Measurements from ENCODE around the gene CSNK2A1.

CSNK2A1 gene

DNA sequence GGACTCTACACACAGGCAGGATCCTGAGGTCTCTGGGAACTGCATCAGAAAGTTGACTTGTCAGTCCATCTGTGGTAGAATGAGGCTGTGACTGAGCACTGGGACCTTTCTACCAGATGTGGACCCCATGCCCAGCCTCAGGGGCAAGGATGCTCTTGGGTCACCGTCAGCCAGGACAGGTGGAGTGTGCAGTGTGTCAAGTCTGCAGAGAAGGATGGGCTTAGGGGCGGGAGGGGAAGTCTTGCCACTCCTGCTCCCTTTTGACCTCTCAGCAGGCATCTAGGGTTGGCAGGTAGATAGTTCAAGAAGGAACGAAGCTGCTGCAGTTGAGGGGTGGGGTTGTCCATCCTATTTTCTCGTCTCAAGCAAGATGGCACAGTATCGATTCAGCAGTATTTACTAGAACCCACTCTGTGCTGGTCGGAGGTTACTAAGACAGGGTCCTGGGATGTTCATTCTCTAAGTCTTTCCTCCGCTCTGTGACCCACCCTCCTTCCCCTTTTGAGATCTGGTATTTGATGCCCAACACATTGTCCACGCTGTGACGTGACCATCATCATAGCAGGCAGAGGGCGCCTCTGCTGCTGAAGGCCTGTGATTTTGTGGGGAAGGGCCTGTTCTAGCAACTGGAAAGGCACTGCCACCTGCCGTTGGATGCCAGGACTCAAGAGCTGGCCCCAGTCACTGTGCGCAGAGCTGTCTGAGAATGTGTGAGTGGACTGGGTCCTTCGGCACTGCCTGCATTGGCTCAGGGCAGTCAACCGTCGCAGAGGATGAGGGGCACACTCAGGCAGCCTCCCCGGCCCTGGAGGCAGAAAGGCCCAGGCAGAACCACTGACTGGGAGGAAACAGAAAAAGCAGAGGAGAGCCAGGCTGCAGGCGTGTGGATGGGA is 112.3 kb downstream of the CSNK2A1 start:
- TF ChIP-seq, protein P1, sequence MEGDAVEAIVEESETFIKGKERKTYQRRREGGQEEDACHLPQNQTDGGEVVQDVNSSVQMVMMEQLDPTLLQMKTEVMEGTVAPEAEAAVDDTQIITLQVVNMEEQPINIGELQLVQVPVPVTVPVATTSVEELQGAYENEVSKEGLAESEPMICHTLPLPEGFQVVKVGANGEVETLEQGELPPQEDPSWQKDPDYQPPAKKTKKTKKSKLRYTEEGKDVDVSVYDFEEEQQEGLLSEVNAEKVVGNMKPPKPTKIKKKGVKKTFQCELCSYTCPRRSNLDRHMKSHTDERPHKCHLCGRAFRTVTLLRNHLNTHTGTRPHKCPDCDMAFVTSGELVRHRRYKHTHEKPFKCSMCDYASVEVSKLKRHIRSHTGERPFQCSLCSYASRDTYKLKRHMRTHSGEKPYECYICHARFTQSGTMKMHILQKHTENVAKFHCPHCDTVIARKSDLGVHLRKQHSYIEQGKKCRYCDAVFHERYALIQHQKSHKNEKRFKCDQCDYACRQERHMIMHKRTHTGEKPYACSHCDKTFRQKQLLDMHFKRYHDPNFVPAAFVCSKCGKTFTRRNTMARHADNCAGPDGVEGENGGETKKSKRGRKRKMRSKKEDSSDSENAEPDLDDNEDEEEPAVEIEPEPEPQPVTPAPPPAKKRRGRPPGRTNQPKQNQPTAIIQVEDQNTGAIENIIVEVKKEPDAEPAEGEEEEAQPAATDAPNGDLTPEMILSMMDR (IDR thresholded peaks at IDR 0.05; ENCODE audit: insufficient read depth, low read depth, low read length, missing control alignments), result peak; percentile 37
- peak; percentile 71 for DNase-seq (ENCODE audit: low read depth)
- H3K4me3 ChIP-seq (ENCODE audit: low read depth, low read length), result no peak overlapping the region

DNA sequence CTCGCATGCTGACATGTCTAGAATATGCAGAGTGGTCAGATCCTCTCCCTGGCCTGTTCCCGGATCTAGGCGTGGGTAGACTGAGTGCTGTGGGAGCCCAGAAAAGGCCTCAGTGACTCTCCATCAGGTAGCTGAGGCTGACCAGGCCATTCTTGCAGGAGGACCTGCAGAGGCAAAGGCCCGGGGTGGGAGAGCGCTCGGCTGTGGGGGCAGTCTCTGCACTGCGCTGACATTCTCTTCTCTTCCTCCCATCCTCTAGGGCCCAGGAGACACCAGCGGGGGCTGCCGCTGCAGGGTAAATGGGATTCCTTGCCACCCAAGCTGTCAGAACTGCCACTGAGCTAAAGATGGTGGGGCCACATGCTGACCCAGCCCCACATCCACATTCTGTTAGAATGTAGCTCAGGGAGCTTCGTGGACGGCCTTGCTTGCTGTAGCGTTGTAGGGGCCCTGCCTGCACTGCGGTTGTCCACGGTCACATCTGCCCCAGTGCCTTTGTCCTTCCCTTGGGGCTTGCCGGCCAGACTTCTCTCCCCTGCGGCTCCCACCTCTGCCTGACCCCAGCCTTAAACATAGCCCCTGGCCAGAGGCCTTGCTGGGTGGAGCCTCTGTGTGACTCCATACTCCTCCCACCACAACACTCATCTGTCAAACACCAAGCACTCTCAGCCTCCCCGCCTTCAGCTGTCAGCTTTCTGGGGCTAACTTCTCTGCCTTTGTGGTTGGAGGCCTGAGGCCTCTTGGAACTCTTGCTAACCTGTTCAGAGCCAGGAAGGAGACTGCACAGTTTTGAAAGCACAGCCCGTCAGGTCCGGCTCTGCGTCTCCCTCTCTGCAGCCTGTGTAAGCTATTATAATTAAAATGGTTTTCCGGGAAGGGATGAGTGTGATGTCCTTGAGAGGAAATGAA is 113.2 kb downstream of the CSNK2A1 start:
- TF ChIP-seq, protein P1 (IDR thresholded peaks at IDR 0.05; ENCODE audit: insufficient read depth, low read depth, low read length, missing control alignments), result no peak
- no peak overlapping the region for H3K4me3 ChIP-seq (ENCODE audit: low read depth, low read length)
- DNase-seq (ENCODE audit: low read depth), result no peak

DNA sequence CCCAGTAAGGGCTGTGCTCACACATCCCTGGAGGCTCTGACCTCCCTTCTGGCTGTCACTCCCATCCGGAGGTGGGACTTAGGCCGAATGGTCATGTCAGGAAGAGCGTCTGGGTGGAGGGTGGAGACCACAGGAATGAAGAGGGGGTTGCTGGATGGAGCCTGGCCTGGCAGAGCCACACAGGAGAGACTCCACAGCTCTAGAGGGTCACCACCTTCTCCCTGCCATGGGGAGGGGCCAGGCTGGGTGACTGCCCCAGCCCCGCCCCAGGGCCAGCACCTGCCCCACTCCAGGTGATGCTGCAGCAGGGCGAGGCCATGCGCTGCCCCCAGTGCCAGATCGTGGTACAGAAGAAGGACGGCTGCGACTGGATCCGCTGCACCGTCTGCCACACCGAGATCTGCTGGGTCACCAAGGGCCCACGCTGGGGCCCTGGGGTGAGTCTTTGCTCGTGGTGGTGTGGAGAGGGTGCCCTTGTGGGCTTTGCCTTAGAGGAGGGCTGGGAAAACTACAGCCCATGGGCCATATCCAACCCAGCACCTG is 114.9 kb downstream of the CSNK2A1 start:
- TF ChIP-seq, protein P1 (IDR thresholded peaks at IDR 0.05; ENCODE audit: insufficient read depth, low read depth, low read length, missing control alignments), result no peak
- no peak for DNase-seq (ENCODE audit: low read depth)
- no peak overlapping the region for H3K4me3 ChIP-seq (ENCODE audit: low read depth, low read length)

DNA sequence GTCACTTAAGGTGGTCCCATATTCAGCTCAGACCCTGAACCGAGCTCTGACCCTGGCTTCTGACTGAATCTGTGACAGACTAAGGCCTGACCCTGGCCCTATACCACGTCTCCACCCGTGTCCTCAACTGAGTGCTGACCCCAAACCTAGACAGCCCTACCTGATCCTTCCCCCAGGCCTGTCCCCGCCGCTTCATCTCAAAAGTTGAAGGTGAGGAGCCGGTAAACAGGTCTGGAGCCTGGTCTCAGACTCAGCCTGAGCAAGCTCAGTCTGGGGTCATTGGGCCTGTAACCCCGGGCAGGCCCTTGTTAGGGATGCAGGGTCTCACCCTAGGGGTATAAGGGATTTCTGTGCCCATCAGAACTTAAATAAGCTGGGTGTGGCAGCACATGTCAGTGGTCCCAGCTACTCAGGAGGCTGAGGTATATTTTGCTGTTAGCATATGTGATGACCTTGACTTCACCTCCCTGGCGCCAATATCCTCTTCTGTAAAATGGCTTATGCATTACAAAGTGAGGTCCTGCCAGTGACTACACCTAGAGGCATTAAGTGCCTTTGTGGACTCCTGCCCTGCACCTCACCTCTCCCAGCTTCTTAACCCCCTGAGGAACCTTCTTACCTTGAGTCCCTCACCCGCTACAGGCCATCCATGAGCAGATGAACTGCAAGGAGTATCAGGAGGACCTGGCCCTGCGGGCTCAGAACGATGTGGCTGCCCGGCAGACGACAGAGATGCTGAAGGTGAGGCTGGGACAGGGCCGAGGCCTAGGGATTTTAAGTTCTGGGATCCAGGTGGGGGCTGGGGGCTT is 115.5 kb downstream of the CSNK2A1 start:
- TF ChIP-seq, protein P1 (IDR thresholded peaks at IDR 0.05; ENCODE audit: insufficient read depth, low read depth, low read length, missing control alignments), result no peak
- no peak overlapping the region for H3K4me3 ChIP-seq (ENCODE audit: low read depth, low read length)
- no peak for DNase-seq (ENCODE audit: low read depth)

DNA sequence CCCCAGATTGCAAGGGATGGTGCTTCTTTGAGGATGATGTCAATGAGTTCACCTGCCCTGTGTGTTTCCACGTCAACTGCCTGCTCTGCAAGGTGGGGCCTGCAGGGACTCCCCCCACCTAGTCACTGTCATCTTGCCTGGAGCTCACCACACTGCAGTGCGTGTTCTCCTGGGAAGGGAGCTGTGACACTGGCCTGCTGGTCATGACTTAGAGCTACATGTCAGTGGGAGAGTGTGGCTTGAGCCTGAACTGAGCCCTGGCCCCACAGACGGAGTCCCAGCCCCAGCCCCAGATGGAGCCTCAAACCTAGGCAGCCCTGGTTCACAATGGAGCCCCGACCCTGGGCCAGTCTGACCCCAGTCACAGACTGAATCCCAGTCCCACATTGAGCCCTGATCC is 116.2 kb downstream of the CSNK2A1 start:
- H3K4me3 ChIP-seq (ENCODE audit: low read depth, low read length), result no peak overlapping the region
- DNase-seq (ENCODE audit: low read depth), result no peak
- TF ChIP-seq, protein P1 (IDR thresholded peaks at IDR 0.05; ENCODE audit: insufficient read depth, low read depth, low read length, missing control alignments), result no peak

DNA sequence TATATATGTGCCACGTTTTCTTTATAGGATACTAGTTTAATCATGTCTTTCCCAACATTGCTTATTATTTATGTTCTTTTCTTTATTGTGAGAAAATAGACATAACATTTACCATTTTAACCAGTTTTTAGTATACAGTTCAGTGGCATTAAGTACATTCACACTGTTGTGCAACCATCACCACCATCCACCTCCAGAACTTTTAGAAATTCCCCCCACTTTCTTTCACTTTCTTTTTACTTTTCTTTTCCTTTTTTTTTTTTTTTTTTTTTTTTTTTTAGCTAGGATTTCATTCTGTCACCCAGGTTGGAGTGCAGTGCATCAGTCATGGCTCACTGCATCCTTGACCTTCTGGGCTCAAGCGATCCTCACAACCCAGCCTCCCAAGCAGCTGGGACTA is 117.0 kb downstream of the CSNK2A1 start:
- DNase-seq (ENCODE audit: low read depth), result no peak
- TF ChIP-seq, protein P1 (IDR thresholded peaks at IDR 0.05; ENCODE audit: insufficient read depth, low read depth, low read length, missing control alignments), result no peak
- H3K4me3 ChIP-seq (ENCODE audit: low read depth, low read length), result no peak overlapping the region
